GM19043 (cell line): ENCODE data around the gene CCDC106.

Experiments
- ATAC-seq: cut with Tn5 transposase; IDR thresholded peaks from one replicate; pipeline ENCODE4 v1.9.1; 2021; ENCODE audit warnings: low read depth; ENCODE audit not compliant: unreplicated experiment

CCDC106 gene

DNA sequence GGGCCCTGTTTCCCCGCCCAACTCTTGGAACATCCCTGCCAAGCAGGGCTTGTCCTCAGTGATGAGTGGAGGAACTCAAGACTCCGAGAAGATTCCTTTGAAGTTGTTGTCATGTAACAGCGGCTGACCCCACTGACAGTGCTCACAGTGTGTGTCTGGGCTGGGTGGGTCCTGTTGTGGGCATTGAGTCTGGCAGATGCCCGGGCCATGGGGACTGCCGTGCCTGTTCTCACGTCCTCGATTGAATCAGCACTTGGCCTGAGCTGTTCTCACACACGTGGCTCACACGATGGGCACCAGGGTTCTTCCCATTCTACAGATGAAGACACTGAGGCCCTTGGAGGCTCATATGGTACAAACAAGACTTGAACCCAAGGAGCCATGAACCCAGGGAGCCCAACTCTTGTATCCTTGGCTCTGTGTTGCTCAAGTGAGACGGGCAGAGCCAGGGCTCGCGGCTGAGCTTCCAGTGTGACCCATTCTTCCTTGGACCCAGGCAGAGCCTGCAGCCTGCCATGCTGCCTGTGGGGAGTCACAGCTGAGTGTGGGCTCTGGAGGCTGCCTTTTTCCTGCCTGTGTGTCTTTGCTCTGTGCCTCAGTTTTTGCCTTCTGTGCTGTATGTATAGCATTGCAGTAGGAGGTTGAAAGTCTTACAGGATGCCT lies 18.5 kb downstream of the CCDC106 start:
- ATAC-seq = no peak

DNA sequence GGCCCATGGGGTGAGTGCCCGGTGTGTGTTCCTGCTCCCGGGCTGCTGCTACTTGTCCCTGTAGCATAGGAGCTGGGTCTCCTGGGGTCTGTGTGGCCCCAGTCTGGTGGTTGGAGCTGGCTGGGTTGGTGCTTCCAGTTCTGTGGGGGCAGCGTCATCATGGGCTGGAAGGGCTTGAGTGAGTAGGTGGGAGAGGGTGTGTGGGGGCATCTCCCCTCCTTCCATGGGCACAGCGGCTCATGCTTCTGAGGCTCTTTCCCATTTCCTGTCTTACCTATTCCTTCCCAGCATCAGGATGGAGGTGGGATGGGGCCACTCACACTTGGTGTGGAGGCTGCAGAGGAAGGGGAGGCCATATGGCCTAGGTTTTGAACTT lies 19.0 kb downstream of the CCDC106 start:
- ATAC-seq = no peak

DNA sequence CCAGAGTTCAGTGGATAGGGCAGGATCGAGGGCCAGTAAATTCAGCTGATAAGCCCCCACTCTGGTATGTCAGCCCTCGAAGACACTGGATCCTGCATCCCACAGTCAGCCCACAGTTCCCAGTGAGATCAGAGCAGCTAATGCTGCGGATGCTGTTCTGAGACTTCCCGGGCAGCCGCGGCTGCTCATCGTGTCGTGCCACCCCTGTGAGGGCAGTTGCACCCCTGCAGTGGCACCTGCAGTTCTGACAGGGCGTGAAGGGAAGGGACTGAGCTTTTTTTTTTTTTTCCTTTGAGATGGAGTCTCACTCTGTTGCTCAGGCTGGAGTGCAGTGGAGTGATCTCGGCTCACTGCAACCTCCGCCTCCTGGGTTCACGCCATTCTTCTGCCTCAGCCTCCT lies 19.5 kb downstream of the CCDC106 start:
- no peak for ATAC-seq

DNA sequence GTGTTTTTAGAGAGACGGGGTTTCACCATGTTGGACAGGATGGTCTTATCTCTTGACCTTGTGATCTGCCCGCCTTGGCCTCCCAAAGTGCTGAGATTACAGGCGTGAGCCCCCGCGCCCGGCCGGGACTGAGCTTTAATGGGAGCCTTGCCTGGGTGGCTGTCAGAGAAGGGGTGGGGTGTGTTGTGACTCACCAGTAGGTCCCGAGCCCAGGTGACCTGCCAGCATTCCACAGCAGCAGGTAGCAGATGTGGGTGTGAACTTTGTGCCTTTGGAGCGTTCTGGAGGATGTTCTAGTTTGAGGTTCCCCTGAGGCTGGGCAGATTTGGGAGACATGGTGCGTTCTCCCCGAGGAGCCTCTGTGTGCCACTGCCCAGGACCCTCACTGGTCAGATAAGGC lies 19.9 kb downstream of the CCDC106 start:
- no peak for ATAC-seq

DNA sequence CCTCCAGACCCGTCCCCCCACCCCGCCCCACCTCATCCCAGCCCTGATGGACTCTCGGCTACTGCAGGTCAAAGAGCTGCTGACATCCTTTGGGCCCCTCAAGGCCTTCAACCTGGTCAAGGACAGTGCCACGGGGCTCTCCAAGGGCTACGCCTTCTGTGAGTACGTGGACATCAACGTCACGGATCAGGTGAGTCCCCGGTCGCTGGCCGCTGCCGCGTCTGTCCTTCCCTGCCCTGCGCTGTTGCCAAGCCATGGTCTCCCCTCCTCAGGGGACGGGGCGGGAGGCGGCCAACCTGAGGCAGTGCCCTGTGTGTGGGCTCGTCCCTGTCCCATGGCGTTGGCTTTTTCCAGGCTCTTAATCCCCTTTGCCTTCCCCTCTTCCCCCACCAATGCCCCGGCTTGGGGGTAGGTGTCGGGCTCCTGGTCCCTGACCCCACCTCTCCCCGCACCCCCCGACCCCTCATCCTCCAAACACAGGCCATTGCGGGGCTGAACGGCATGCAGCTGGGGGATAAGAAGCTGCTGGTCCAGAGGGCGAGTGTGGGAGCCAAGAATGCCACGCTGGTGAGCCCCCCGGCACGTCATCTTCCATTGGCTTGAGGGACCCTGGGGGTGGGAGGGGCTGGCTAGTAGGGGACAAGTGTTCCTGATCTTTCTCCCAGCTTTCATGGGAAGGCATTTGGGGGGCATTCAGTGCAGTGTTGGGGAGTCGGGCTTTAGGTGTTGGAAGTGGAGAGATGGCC lies 20.8 kb downstream of the CCDC106 start:
- no peak for ATAC-seq

- ATAC-seq = no peak
Observed at GRCh38 chr19:55669418-55670279, 21.6 kb downstream of the CCDC106 start.

DNA sequence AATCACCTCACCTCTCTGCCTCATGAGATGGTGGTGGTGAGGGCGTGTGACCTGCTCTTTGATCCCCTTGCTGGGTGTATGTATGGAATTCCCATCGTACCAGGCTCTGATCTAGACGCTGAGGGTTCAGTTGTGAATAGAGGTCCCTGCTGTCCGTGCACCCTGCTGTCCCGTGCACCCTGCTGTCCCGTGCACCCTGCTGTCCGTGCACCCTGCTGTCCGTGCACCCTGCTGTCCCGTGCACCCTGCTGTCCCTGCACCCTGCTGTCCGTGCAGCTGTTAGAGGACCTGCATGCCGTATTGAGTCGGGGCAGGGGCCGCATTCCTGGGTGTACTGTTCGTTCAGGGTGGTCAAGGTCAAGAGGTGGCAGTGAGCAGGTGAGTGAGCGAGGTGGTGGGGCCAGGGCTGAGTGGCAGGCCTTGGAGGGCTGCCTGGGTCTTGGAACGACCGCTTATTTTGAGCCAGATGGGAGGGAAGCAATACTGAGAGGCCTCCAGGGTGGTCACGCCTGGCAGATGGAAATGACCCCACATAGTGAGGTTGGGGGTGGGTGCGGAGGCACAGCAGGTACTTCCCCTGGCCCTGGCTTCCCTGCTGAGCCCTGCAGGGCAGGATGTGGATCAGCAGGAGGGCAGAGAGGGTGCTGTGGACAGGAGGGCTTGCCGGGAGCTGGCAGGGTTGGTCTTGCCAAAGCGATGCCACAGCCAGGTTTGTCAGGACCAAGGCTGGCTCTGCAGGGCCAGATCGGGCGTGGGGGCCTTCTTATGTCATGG lies 22.5 kb downstream of the CCDC106 start:
- ATAC-seq = no peak

- ATAC-seq = no peak
Observed at GRCh38 chr19:55671054-55671378, 23.0 kb downstream of the CCDC106 start.

DNA sequence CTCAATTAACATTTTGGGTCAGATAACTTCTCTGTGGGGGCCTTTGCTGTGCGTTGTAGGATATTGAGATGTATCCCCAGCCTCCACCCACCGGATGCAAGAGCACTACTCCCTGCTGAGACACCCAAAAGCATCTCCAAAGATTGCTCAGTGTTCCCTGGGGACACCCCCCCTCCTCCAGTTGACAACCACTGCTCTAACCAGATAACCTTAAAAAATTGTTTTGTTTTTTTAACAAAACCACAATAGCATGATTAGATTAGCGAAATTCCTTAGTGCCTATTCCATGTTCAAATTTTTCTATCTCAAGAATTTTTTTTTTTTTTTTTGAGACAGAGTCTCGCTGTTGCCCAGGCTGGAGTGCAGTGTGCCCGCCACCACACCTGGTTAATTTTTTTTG lies 24.4 kb downstream of the CCDC106 start:
- no peak for ATAC-seq

DNA sequence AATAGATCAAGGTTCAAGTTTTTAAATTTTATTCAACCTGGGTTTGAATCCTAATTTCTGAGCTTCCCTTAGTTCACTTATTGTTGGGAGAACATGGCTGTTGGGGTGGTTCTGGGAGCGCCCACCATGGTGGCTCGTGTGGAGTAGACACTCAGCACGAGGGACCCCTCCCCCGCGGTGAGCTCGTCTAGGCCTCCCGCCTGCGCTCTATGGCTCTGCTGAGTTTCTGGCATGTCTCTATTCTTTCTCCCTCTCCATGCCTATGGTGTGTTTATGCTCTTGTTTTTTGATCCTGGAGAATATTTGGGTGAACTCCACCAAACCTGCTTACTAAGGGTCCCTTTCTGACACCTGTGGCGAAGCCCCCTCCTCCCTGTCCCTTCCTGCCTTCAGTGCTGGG lies 25.5 kb downstream of the CCDC106 start:
- no peak for ATAC-seq

- ATAC-seq = no peak
Observed at GRCh38 chr19:55673889-55674288, 25.9 kb downstream of the CCDC106 start.

DNA sequence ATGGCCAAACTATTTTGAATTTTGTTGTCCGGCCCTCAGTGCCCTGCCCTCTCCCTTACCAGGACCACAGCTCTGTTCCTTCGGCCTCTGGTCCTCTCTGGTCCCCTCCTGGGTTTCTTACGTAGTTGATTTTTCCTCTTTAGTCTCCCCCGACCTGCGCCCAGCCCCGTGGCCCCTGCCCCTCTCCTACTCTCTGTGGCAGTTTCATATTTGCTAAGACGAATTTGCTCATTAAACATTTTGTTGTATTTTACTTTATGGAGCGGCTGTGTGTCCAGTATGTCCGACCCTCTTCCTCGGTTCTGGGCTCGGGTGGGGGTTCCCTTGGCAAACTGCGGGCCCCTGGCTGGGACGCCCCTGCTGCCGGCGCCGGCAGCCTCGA lies 26.4 kb downstream of the CCDC106 start:
- ATAC-seq = no peak

GRCh38 chr19:55674841-55675660 lies 27.0 kb downstream of the CCDC106 start, which contains the start of gene EPN1:
TSS of gene EPN1 (plus strand) at chr19:55675226. CDS start at chr19:55678628, 3,402 bp downstream.
- peak; percentile 56 for ATAC-seq

- ATAC-seq = no peak
Observed at GRCh38 chr19:55675661-55676354, 27.8 kb downstream of the CCDC106 start.

DNA sequence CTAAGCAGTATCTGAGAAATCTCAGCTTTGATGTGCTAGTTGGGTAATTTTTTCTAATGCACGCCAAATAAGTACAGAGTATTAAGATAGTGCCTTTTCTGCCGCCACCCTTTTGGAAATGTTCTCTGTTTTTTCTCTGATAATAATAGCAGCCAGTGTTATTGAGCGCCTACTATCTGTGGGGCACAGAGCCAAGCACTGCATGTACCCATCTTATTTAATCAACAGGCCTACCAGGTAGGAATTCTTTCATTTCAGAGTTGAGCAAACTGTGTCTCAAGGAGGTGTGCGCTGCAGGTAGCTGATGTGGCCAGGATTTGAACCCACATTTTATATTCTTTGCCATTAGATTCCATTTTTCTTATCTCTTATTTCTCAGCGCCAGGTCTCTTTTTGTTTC lies 28.4 kb downstream of the CCDC106 start:
- ATAC-seq = no peak

GRCh38 chr19:55676889-55677505 lies 29.0 kb downstream of the CCDC106 start:
- no peak for ATAC-seq

- no peak for ATAC-seq
Observed at GRCh38 chr19:55677572-55678028, 29.6 kb downstream of the CCDC106 start.

DNA sequence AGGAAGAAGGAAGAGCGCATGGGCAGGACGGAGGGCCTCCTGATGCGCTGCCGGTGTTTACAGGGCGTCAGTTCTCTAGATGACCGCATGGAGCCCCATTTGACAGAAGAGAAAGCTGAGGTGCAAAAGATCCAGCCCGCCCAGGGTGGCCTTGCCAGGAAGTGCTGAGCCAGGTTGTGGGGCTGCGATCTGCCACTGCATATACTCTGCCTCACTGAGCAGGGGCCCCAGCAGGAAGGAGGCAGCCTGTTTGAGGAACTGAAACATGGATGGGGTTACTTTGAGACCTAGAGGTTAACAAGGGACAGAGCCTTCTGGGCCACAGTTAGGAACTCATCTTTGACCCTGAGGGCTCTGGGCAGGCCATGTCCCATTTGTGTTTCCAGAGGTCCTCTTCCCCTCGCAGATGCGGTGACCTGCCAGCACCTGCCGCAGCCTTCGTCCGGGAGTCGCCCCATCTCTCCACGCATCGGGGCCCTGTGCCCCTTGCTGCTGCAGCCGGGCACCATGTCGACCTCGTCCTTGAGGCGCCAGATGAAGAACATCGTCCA lies 30.2 kb downstream of the CCDC106 start:
- ATAC-seq = peak; percentile 79
